Transverse colon (tissue), 4 donors: ENCODE results near the gene FMNL3. TPM values are rescaled to one million over a fixed set of nuclear protein-coding genes. Genes with fewer than 3 reads are reported as not detected.
"Not testable (repeated sequence)": the region's sequence is repeated elsewhere in the genome, so short reads cannot be mapped to it uniquely, and the experiment has no call there.

Experiments used
- DNase-seq: peaks from one replicate; pipeline ENCODE4 v3.0.0-alpha.2; 2019
- H3K27ac ChIP-seq, 4 donors: fragments of 200-600 bp; sonication (generic); 2 replicates each; pipeline ENCODE4 v1.5.1; 2016 to 2018; ENCODE audit warnings: inconsistent platforms in 4 of 4
- H3K27me3 ChIP-seq: fragments of 200-600 bp; sonication (generic); 2 replicates; pipeline ENCODE4 v1.5.1; 2017; ENCODE audit warnings: inconsistent platforms
- H3K36me3 ChIP-seq, 4 donors: fragments of 200-600 bp; sonication (generic); 2 replicates each; pipeline ENCODE4 v1.5.1; 2017 to 2019; ENCODE audit warnings: inconsistent platforms in 4 of 4
- H3K4me1 ChIP-seq, 4 donors: fragments of 200-600 bp; sonication (generic); 2 replicates each; pipeline ENCODE4 v1.5.1; 2017 to 2020; ENCODE audit warnings: inconsistent platforms in 4 of 4
- H3K4me3 ChIP-seq, 4 donors: fragments of 200-600 bp; sonication (generic); 1 replicate in 1 of 4; 2 replicates in 3 of 4; pipeline versions ENCODE4 v1.5.1 to v1.6.1; 2017 to 2019; ENCODE audit warnings: inconsistent platforms in 4 of 4
- H3K9me3 ChIP-seq, 2 donors: fragments of 200-600 bp; sonication (generic); 2 replicates each; pipeline ENCODE4 v1.5.1; 2017 to 2019; ENCODE audit warnings: inconsistent platforms in 2 of 2
- CTCF ChIP-seq, 5 experiments: fragments of 200-600 bp in 3 of 5; fragments of 450-650 bp in 2 of 5; sonication (generic) in 3 of 5; IDR thresholded peaks; 1 replicate in 2 of 5; 2 replicates in 3 of 5; pipeline ENCODE4 v1.5.1; 2016 to 2017; ENCODE audit warnings: antibody characterized with exemption in 5 of 5, inconsistent platforms in 3 of 5, mild to moderate bottlenecking in 2 of 5, moderate library complexity in 1 of 5
- EP300 ChIP-seq: sonication (generic); formaldehyde crosslinking; IDR thresholded peaks from one replicate; pipeline ENCODE4 v1.6.1; 2017; ENCODE audit warnings: antibody characterized with exemption, low read depth
- POLR2A ChIP-seq: fragments of 450-650 bp; IDR thresholded peaks from one replicate; pipeline ENCODE4 v1.6.1; 2016; ENCODE audit warnings: antibody characterized with exemption, mild to moderate bottlenecking, moderate library complexity
- POLR2AphosphoS5 ChIP-seq, 3 donors: sonication (generic); formaldehyde crosslinking; IDR thresholded peaks; one replicate each; pipeline ENCODE4 v1.6.1; 2016; ENCODE audit warnings: antibody characterized with exemption in 3 of 3
- WGBS, 2 donors: methylation state at CpG; one replicate each; pipeline ENCODE4 v1.1.5; 2018; ENCODE audit warnings: low coverage in 1 of 2; 5-methylcytosine and 5-hydroxymethylcytosine counted together
- in situ Hi-C, 4 donors: fragments of 200-750 bp; cut with MboI; loops; one replicate each; pipeline versions ENCODE4 v1.15.0 to v1.15.1; 2017; ENCODE audit warnings: low sequenced_read_pairs in 3 of 4, low pct_ligation_motif_present in 1 of 4, low pct_unique_long_range_greater_than_20kb in 1 of 4
- intact Hi-C: fragments of 100-400 bp; cut with DNase I; formaldehyde crosslinking; loops from one replicate; pipeline ENCODE4 v1.15.1; 2023; ENCODE audit warnings: low total_unique reads
- total RNA-seq, 4 donors: library from RNA; depleted of rRNA; stranded (reverse); fragments of >200 nt; gene quantifications; one replicate each; pipeline ENCODE4 v1.1.0, GENCODE V29; 2016

Gene FMNL3
- total RNA-seq, 4 donors from 2014 or later = 5.3 to 16.5 (median 8.2) TPM

GRCh38 chr12:49720214-49720613 lies 13.0 kb upstream of the FMNL3 start:
- Histone ChIP-seq H3K4me1 (no peaks in the 10 kb centered on the region), H3K36me3 (no peaks in the 10 kb centered on the region), H3K4me3 (no peak overlapping the region), H3K27ac (no peak overlapping the region), H3K27me3 (peaks cover 42% of the 10 kb centered on the region), H3K9me3 (no peaks in the 10 kb centered on the region)
- TF ChIP-seq POLR2A (no peak), EP300 (no peak), POLR2AphosphoS5 (IDR thresholded peaks at IDR 0.05) (no peak), CTCF (IDR thresholded peaks at IDR 0.05) (no peak)
- intact Hi-C loops = no loop called here
- in situ Hi-C loops = no loop called here
- DNase-seq = no peak
- WGBS, 2 donors = 40 to 50% methylated on average over 1 of the region's 1 CpG

GRCh38 chr12:49717800-49718199 lies 10.6 kb upstream of the FMNL3 start:
- H3K36me3 ChIP-seq, H3K9me3 ChIP-seq, intact Hi-C loops, DNase-seq, H3K4me3 ChIP-seq, H3K27ac ChIP-seq, H3K4me1 ChIP-seq, in situ Hi-C loops: not testable (repeated sequence)
- peaks cover 46% of the 10 kb centered on the region for H3K27me3 ChIP-seq
- WGBS, 2 donors = 85 to 100% methylated on average over 1 to 3 of the region's 3 CpGs

- Histone ChIP-seq H3K4me3 (no peak overlapping the region), H3K27ac (no peak overlapping the region), H3K9me3 (no peaks in the 10 kb centered on the region), H3K36me3 (no peaks in the 10 kb centered on the region), H3K4me1 (no peaks in the 10 kb centered on the region), H3K27me3 (peaks cover 52% of the 10 kb centered on the region)
- in situ Hi-C loops (no loop called here), intact Hi-C loops (no loop called here)
- 42% methylated on average over 2 of the region's 2 CpGs; no CpG with 5 or more reads in 1 of the 2 donors for WGBS, 2 donors
- DNase-seq = no peak
- TF ChIP-seq EP300 (no peak), POLR2A (no peak), POLR2AphosphoS5 (IDR thresholded peaks at IDR 0.05) (no peak), CTCF (IDR thresholded peaks at IDR 0.05) (no peak)
These were observed 9.3 kb upstream of the FMNL3 start for GRCh38 chr12:49716553-49716952.

GRCh38 chr12:49713952-49714351 lies 6.7 kb upstream of the FMNL3 start:
- intact Hi-C loops, DNase-seq, H3K9me3 ChIP-seq, H3K36me3 ChIP-seq, in situ Hi-C loops, H3K4me3 ChIP-seq, H3K27ac ChIP-seq, H3K4me1 ChIP-seq: not testable (repeated sequence)
- 97 to 100% methylated on average over 3 of the region's 3 CpGs for WGBS, 2 donors
- H3K27me3 ChIP-seq = peaks cover 66% of the 10 kb centered on the region

GRCh38 chr12:49708851-49709250 lies 1.6 kb upstream of the FMNL3 start:
- 94% methylated on average over 3 of the region's 3 CpGs; no CpG with 5 or more reads in 1 of the 2 donors for WGBS, 2 donors
- H3K27me3 ChIP-seq = peaks cover 38% of the 10 kb centered on the region
- no peaks in the 10 kb centered on the region for H3K9me3 ChIP-seq
- no peak for TF ChIP-seq CTCF (IDR thresholded peaks at IDR 0.05)
- no peak for TF ChIP-seq POLR2A
- TF ChIP-seq EP300 = no peak
- no peak for TF ChIP-seq POLR2AphosphoS5 (IDR thresholded peaks at IDR 0.05)
- in situ Hi-C loops (loop anchor here (5.0 kb wide), 2 partner anchors 57 to 67 kb away; no protein-coding TSS in a partner anchor), intact Hi-C loops (no loop called here)
- peaks cover 0 to 27% (median 15%) of the 10 kb centered on the region in 4 donors for H3K4me1 ChIP-seq
- H3K4me3 ChIP-seq = no peak overlapping the region
- DNase-seq = no peak
- H3K27ac ChIP-seq = no peak overlapping the region
- no peaks in the 10 kb centered on the region for H3K36me3 ChIP-seq
